Body of pancreas (tissue), 4 donors: Measurements from ENCODE around the gene KLK3.

Experiments used
- CTCF ChIP-seq, 7 experiments: fragments of 450-650 bp in 4 of 7; fragments of 200-600 bp in 3 of 7; sonication (generic) in 3 of 7; IDR thresholded peaks; one replicate each; pipeline ENCODE4 v1.5.1; 2016 to 2019; ENCODE audit warnings: antibody characterized with exemption in 7 of 7
- POLR2A ChIP-seq, 3 donors: fragments of 450-650 bp; IDR thresholded peaks; one replicate each; pipeline ENCODE4 v1.6.1; 2016; ENCODE audit warnings: antibody characterized with exemption in 3 of 3, mild to moderate bottlenecking in 2 of 3

DNA sequence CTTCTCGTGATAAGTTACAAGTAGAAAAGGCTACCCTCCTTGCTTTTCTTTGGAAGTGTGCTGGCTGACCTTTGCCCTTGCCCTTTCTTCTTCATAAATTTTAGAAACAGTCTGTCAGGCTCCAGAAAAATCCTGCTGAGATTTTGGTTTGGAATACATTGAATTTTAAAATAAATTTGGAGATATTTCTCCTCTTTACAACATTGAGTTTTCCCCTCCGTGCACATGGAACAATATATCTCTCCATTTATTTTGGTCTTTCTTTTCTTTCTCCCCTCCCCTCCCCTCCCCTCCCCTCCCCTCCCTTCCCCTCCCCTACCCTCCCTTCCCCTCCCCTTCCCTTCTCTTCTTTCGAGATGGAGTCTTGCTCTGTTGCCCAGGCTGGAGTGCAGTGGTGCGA is 47.9 kb downstream of the KLK3 start:
- TF ChIP-seq CTCF (IDR thresholded peaks at IDR 0.05) (no peak), POLR2A (IDR thresholded peaks at IDR 0.05) (no peak)
